K562 (cell line): Measurements from ENCODE around the gene ZBTB16. TPM values are rescaled to one million over a fixed set of nuclear protein-coding genes. Genes with fewer than 3 reads are reported as not detected.

ENCODE experiments used
- ATAC-seq: fragments of 200-7000 bp; cut with Tn5 transposase; 3 replicates; pipeline ENCODE4 v1.9.1; 2020; ENCODE audit warnings: moderate library complexity
- BruUV-seq: library from RNA; stranded (reverse); fragments of 400-500 nt; replicated peaks from 2 replicates; lab custom pipeline; 2021; lab: Mats Ljungman, UMichigan
- CTCF ChIA-PET: fragments of 300-600 bp; formaldehyde crosslinking; extraction: SDS; loops from one replicate; lab custom pipeline; 2021; ENCODE audit warnings: low intra/inter-chr PET ratio; lab: Yijun Ruan, JAX
- POLR2A ChIA-PET: fragments of 300-600, 350-650 bp; sonication (Branson Sonifier 250); formaldehyde crosslinking; extraction: SDS; loops from one replicate; lab custom pipeline; 2021; ENCODE audit warnings: antibody characterized with exemption, inconsistent platforms; lab: Yijun Ruan, JAX
- DNase-seq, 4 experiments: peaks; one replicate each; pipeline versions ENCODE4 v3.0.0 to v3.0.0-alpha.2; 2011 to 2018; ENCODE audit warnings: low spot score in 3 of 4, mixed read lengths in 3 of 4; ENCODE audit errors: extremely low read depth in 1 of 4
- FAIRE-seq: peaks from 2 replicates; lab custom pipeline; 2011; peaks lifted over from hg19 to GRCh38; lab: Jason Lieb, UNC
- H2AFZ ChIP-seq: 2 replicates; pipeline ENCODE4 v1.6.0; 2011; ENCODE audit warnings: low read depth, low read length, control low read depth, inconsistent platforms
- H3K27ac ChIP-seq: fragments of 200-600 bp; 3 replicates; pipeline ENCODE4 v1.8.0; 2011; ENCODE audit warnings: low read depth, mild to moderate bottlenecking, control low read depth, inconsistent platforms, low read length, moderate library complexity, mixed read lengths; ENCODE audit errors: extremely low read depth
- H3K27me3 ChIP-seq, 2 experiments: fragments of 300-600 bp in 1 of 2; 2 replicates in 1 of 2; 3 replicates in 1 of 2; pipeline versions ENCODE4 v1.6.0 to v1.8.0; 2011; ENCODE audit warnings: inconsistent platforms in 2 of 2, low read length in 2 of 2, mild to moderate bottlenecking in 1 of 2, mixed read lengths in 1 of 2, moderate library complexity in 1 of 2; ENCODE audit not compliant: control insufficient read depth in 2 of 2, insufficient read depth in 2 of 2
- H3K36me3 ChIP-seq: fragments of 300-600 bp; 3 replicates; pipeline ENCODE4 v1.8.0; 2011; ENCODE audit warnings: mild to moderate bottlenecking, low read length, inconsistent platforms; ENCODE audit not compliant: control insufficient read depth, insufficient read depth
- H3K4me1 ChIP-seq, 2 experiments: fragments of 200-600 bp in 1 of 2; replicated peaks in 1 of 2; 2 replicates in 1 of 2; 3 replicates in 1 of 2; pipeline versions ENCODE4 v1.5.1 to v1.8.0; 2011; ENCODE audit warnings: inconsistent platforms in 2 of 2, low read length in 2 of 2, mild to moderate bottlenecking in 1 of 2, mixed read lengths in 1 of 2, moderate library complexity in 1 of 2; ENCODE audit not compliant: control insufficient read depth in 2 of 2, insufficient read depth in 2 of 2
- H3K4me2 ChIP-seq: 2 replicates; pipeline ENCODE4 v1.6.1; 2011; ENCODE audit warnings: low read length, control low read depth, inconsistent platforms, mixed read lengths; ENCODE audit not compliant: insufficient read depth
- H3K4me3 ChIP-seq: fragments of 200-600 bp; sonication (generic), shearing (Covaris generic); 2 replicates; pipeline ENCODE4 v1.5.1; 2016; ENCODE audit warnings: control low read depth, inconsistent platforms
- H3K79me2 ChIP-seq: fragments of 200-600 bp; 3 replicates; pipeline ENCODE4 v1.8.0; 2011; ENCODE audit warnings: low read length, inconsistent platforms; ENCODE audit not compliant: control insufficient read depth, insufficient read depth
- H3K9ac ChIP-seq, 2 experiments: 2 replicates each; pipeline versions ENCODE4 v1.6.0 to v1.6.1; 2011; ENCODE audit warnings: low read depth in 2 of 2, low read length in 2 of 2, control low read depth in 1 of 2, inconsistent platforms in 1 of 2, mild to moderate bottlenecking in 1 of 2, mixed read lengths in 1 of 2; ENCODE audit not compliant: insufficient read depth in 1 of 2
- H3K9me1 ChIP-seq: one replicate; pipeline ENCODE4 v1.6.0; 2011; ENCODE audit warnings: inconsistent platforms, mild to moderate bottlenecking, low read length, moderate library complexity; ENCODE audit not compliant: control insufficient read depth, insufficient read depth
- H3K9me3 ChIP-seq: replicated peaks from 2 replicates; pipeline ENCODE4 v1.5.1; 2011; ENCODE audit warnings: low read depth, low read length, inconsistent platforms; ENCODE audit not compliant: control insufficient read depth, insufficient read depth
- H4K20me1 ChIP-seq: replicated peaks from 2 replicates; pipeline ENCODE4 v1.6.1; 2011; ENCODE audit warnings: low read length, inconsistent platforms, mixed read lengths; ENCODE audit not compliant: control insufficient read depth, insufficient read depth
- KHSRP ChIP-seq: fragments of 450-650 bp; IDR thresholded peaks from 2 replicates; pipeline ENCODE4 v1.6.1; 2017
- MLX ChIP-seq, 2 experiments: fragments of 450-650 bp in 1 of 2; sonication (generic) in 1 of 2; formaldehyde crosslinking; conservative IDR thresholded peaks; 2 replicates each; pipeline versions ENCODE4 v1.4.0 to v1.8.1; 2020 to 2022; ENCODE audit warnings: mild to moderate bottlenecking in 1 of 2, missing genetic modification reagents in 1 of 2
- NCOA4 ChIP-seq: fragments of 450-650 bp; IDR thresholded peaks from 2 replicates; pipeline ENCODE4 v1.6.1; 2018; ENCODE audit warnings: mild to moderate bottlenecking; ENCODE audit not compliant: partially characterized antibody
- POLR3G ChIP-seq: IDR thresholded peaks from 2 replicates; pipeline ENCODE4 v1.6.1; 2011; ENCODE audit not compliant: insufficient read length, insufficient replicate concordance; ENCODE audit errors: extremely low read depth
- POU5F1 ChIP-seq: fragments of 150-350 bp; IDR thresholded peaks from 2 replicates; pipeline ENCODE4 v1.6.1; 2014; ENCODE audit warnings: borderline replicate concordance, low read length, low read depth, mild to moderate bottlenecking; ENCODE audit not compliant: partially characterized antibody
- PTRF ChIP-seq: fragments of 450-650 bp; IDR thresholded peaks from 2 replicates; pipeline ENCODE4 v1.6.1; 2016; ENCODE audit warnings: mild to moderate bottlenecking, missing genetic modification characterization, missing compliant biosample characterization
- ZBTB9 ChIP-seq: fragments of 450-650 bp; formaldehyde crosslinking; IDR thresholded peaks from 2 replicates; pipeline ENCODE4 v1.4.0; 2020; ENCODE audit warnings: mild to moderate bottlenecking, moderate library complexity
- WGBS: fragments of 100-300 bp; shearing (Covaris generic); methylation state at CpG from one replicate; pipeline ENCODE4 v1.1.6; 2016; ENCODE audit warnings: low coverage, mixed read lengths; ENCODE audit not compliant: insufficient coverage; ENCODE audit errors: missing lambda C conversion rate; 5-methylcytosine and 5-hydroxymethylcytosine counted together
- in situ Hi-C: fragments of 300-500 bp; cut with MboI; formaldehyde crosslinking; loops from 4 replicates; pipeline ENCODE4 v1.15.0; 2018; ENCODE audit warnings: inconsistent platforms, mixed read lengths
- intact Hi-C: fragments of 100-400 bp; cut with micrococcal nuclease; formaldehyde crosslinking; loops from 2 replicates; pipeline ENCODE4 v1.14.2; 2022
- polyA plus RNA-seq, 8 experiments: library from polyadenylated mRNA; depleted of rRNA in 4 of 8; stranded (reverse) in 5 of 8; unstranded in 3 of 8; fragments of >200 nt; fragmentation: Nextera tagmentation in 2 of 8; fragmentation: Illumina TruSeq in 1 of 8; extraction: Ambion mirVana in 2 of 8; extraction: Trizol in 1 of 8; gene quantifications; 2 replicates each; pipeline versions ENCODE4 v1.2.1 to v1.2.3, GENCODE V29; 2011 to 2014; ENCODE audit warnings: inconsistent platforms in 1 of 8, missing spikeins in 1 of 8
- total RNA-seq, 7 experiments: library from RNA; depleted of rRNA in 6 of 7; stranded (reverse); fragments of >200 nt in 6 of 7; fragmentation: Illumina TruSeq in 2 of 7; extraction: Trizol in 2 of 7; gene quantifications; 2 replicates each; pipeline versions ENCODE4 v1.2.1 to v1.2.3, GENCODE V29; 2011 to 2021; ENCODE audit warnings: low replicate concordance in 1 of 7
- TF ChIP-seq, protein P1 (sequence below): fragments of 250-450 bp; sonication (Bioruptor Pico); IDR thresholded peaks from 2 replicates; pipeline ENCODE4 v1.8.0; 2022; ENCODE audit warnings: inconsistent platforms, mild to moderate bottlenecking, moderate library complexity, borderline replicate concordance
- TF ChIP-seq, protein P2 (sequence below): fragments of 450-650 bp; formaldehyde crosslinking; conservative IDR thresholded peaks from 2 replicates; pipeline ENCODE4 v1.4.0; 2022; ENCODE audit warnings: mild to moderate bottlenecking, missing genetic modification characterization

Gene ZBTB16
- total and polyA plus RNA-seq, 9 of the 15 experiments (the other 6 are each of a cell fraction or from before 2014, with no cell fraction given), result 0.06 to 0.40 (median 0.24) TPM; not detected in 4

DNA sequence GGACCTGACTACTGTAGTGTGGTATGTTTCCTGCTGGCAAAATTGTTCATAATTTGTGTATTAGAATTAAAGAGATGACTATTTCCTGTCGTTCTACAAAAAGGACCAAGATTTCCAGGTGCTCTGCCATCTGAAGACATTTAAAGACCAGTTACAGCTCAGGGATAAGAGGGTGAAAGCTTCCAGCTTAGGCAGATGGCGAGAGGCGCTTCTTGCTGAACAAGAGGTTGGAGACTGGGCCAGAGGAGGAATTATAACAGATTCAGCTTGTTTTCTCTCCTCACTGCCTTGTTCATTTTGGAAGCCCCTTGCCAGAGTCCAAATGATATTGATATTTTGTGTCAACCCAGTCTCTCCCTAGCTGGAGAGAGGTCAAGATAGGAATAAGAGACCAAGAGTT is 213.6 kb downstream of the ZBTB16 start:
- no peak overlapping the region for H3K4me3 ChIP-seq
- TF ChIP-seq, protein P1, sequence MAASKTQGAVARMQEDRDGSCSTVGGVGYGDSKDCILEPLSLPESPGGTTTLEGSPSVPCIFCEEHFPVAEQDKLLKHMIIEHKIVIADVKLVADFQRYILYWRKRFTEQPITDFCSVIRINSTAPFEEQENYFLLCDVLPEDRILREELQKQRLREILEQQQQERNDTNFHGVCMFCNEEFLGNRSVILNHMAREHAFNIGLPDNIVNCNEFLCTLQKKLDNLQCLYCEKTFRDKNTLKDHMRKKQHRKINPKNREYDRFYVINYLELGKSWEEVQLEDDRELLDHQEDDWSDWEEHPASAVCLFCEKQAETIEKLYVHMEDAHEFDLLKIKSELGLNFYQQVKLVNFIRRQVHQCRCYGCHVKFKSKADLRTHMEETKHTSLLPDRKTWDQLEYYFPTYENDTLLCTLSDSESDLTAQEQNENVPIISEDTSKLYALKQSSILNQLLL, result no peak
- TF ChIP-seq MLX (CRISPR knock-in tag; conservative IDR thresholded peaks at IDR 0.05) (no peak), POLR3G (no peak), PTRF (no peak), POU5F1 (no peak), KHSRP (no peak), NCOA4 (no peak), ZBTB9 (CRISPR knock-in tag) (no peak)
- TF ChIP-seq, protein P2, sequence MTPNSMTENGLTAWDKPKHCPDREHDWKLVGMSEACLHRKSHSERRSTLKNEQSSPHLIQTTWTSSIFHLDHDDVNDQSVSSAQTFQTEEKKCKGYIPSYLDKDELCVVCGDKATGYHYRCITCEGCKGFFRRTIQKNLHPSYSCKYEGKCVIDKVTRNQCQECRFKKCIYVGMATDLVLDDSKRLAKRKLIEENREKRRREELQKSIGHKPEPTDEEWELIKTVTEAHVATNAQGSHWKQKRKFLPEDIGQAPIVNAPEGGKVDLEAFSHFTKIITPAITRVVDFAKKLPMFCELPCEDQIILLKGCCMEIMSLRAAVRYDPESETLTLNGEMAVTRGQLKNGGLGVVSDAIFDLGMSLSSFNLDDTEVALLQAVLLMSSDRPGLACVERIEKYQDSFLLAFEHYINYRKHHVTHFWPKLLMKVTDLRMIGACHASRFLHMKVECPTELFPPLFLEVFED (CRISPR knock-in tag), result no peak
- intact Hi-C loops, result no loop called here
- peaks cover 0 to 3% of the 10 kb centered on the region in 2 experiments; a peak in 1 of 5 replicates for H3K4me1 ChIP-seq
- peaks cover 19 to 27% of the 10 kb centered on the region in 2 experiments for H3K27me3 ChIP-seq
- in situ Hi-C loops, result loop anchor here (25.0 kb wide), 1 partner anchor 961 kb away; the partner anchor contains the start of gene TTC12
- H3K27ac ChIP-seq, result no peak overlapping the region
- DNase-seq (no peak), ATAC-seq (no peak), FAIRE-seq (no peak)
- POLR2A ChIA-PET, result no interaction called here
- H3K9me3 ChIP-seq, result no peaks in the 10 kb centered on the region
- no peak overlapping the region for H2AFZ ChIP-seq
- H3K9me1 ChIP-seq, result no peaks in the 10 kb centered on the region
- CTCF ChIA-PET, result no interaction called here
- H3K4me2 ChIP-seq, result no peak overlapping the region
- no peak overlapping the region for H3K9ac ChIP-seq
- no peaks in the 10 kb centered on the region for H3K79me2 ChIP-seq
- no peaks in the 10 kb centered on the region for H3K36me3 ChIP-seq
- H4K20me1 ChIP-seq, result no peaks in the 10 kb centered on the region
- no TSS peak for BruUV-seq
- WGBS, result 12% methylated on average over 3 of the region's 3 CpGs
